SU-DHL-6 (cell line): ENCODE results near the gene ANAPC10.
"Not testable (repeated sequence)": the region's sequence is repeated elsewhere in the genome, so short reads cannot be mapped to it uniquely, and the experiment has no call there.

Source experiments
- H2AFZ ChIP-seq: fragments of 200-600 bp; sonication (generic); 2 replicates; pipeline ENCODE4 v1.6.1; 2014; ENCODE audit warnings: low read depth, mild to moderate bottlenecking, moderate library complexity, mixed read lengths, antibody characterized with exemption, low read length; ENCODE audit not compliant: severe bottlenecking
- H3F3A ChIP-seq: fragments of 200-600 bp; shearing (Covaris generic); 2 replicates; pipeline ENCODE4 v1.6.0; 2016; ENCODE audit warnings: antibody characterized with exemption, mild to moderate bottlenecking; ENCODE audit not compliant: insufficient read depth
- H3K27ac ChIP-seq: fragments of 200-600 bp; sonication (generic); 2 replicates; pipeline ENCODE4 v1.5.1; 2016; ENCODE audit warnings: low read depth, mild to moderate bottlenecking, low read length, moderate library complexity, mixed read lengths
- H3K27me3 ChIP-seq: fragments of 200-600 bp; sonication (generic), shearing (Covaris generic); 2 replicates; pipeline ENCODE4 v1.6.0; 2014; ENCODE audit warnings: mild to moderate bottlenecking, low read length
- H3K36me3 ChIP-seq: fragments of 200-600 bp; sonication (generic); 2 replicates; pipeline ENCODE4 v1.6.1; 2014; ENCODE audit warnings: mild to moderate bottlenecking, low read length, mixed read lengths
- H3K4me2 ChIP-seq: fragments of 300-600, 200-600 bp; shearing (Covaris generic), sonication (generic); 2 replicates; pipeline ENCODE4 v1.6.0; 2014; ENCODE audit warnings: low read length, low read depth, mild to moderate bottlenecking; ENCODE audit not compliant: poor library complexity, severe bottlenecking
- H3K4me3 ChIP-seq: fragments of 200-600 bp; sonication (generic); 2 replicates; pipeline ENCODE4 v1.5.1; 2014; ENCODE audit warnings: antibody characterized with exemption, low read length, mild to moderate bottlenecking, mixed read lengths; ENCODE audit not compliant: insufficient read depth, poor library complexity, severe bottlenecking
- H3K79me2 ChIP-seq: fragments of 200-600 bp; sonication (generic); 2 replicates; pipeline ENCODE4 v1.6.1; 2014; ENCODE audit warnings: mild to moderate bottlenecking, low read length, moderate library complexity; ENCODE audit not compliant: insufficient read depth
- H3K9ac ChIP-seq: fragments of 200-600 bp; sonication (generic); 2 replicates; pipeline ENCODE4 v1.7.0; 2014; ENCODE audit warnings: mild to moderate bottlenecking, low read length
- H3K9me2 ChIP-seq: fragments of 200-600 bp; sonication (generic); replicated peaks from 2 replicates; pipeline ENCODE4 v1.6.1; 2014; ENCODE audit warnings: low read length; ENCODE audit not compliant: insufficient read depth
- H3K9me3 ChIP-seq: fragments of 200-600 bp; sonication (generic); 2 replicates; pipeline ENCODE4 v1.6.1; 2014; ENCODE audit warnings: low read length, mixed read lengths; ENCODE audit not compliant: insufficient read depth
- H4K20me1 ChIP-seq: fragments of 200-600 bp; sonication (generic); 2 replicates; pipeline ENCODE4 v1.6.1; 2014; ENCODE audit warnings: low read depth, mild to moderate bottlenecking, antibody characterized with exemption, low read length, moderate library complexity, mixed read lengths
- EZH2phosphoT487 ChIP-seq: fragments of 200-600 bp; sonication (generic), shearing (Covaris generic); conservative IDR thresholded peaks from 2 replicates; pipeline ENCODE4 v1.6.1; 2018; ENCODE audit warnings: mild to moderate bottlenecking, antibody characterized with exemption, low read length, moderate library complexity, mixed read lengths
- TF ChIP-seq, protein P1 (sequence below): fragments of 200-600 bp; sonication (generic); IDR thresholded peaks from one replicate; pipeline ENCODE4 v1.5.1; 2017; ENCODE audit warnings: antibody characterized with exemption, mild to moderate bottlenecking, low read length, moderate library complexity; ENCODE audit not compliant: insufficient read depth, poor library complexity, severe bottlenecking

The ANAPC10 gene

DNA sequence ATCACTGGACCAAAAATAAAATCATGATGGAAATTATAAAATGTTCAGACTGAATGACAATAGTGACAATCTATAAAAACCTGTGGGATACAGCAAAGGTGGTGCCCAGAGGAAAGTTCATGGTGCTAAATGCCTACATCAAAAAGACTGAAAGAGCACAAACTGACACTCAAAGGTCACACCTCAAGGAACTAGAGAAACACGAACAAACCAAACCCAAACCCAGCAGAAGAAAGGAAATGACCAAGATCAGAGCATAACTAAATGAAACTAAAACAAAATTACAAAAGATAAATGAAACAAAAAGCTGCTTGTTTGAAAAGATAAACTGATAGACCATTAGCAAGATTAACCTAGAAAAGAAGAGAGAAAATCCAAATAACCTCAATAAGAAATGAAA lies 78.7 kb downstream of the ANAPC10 start:
- TF ChIP-seq, protein P1, sequence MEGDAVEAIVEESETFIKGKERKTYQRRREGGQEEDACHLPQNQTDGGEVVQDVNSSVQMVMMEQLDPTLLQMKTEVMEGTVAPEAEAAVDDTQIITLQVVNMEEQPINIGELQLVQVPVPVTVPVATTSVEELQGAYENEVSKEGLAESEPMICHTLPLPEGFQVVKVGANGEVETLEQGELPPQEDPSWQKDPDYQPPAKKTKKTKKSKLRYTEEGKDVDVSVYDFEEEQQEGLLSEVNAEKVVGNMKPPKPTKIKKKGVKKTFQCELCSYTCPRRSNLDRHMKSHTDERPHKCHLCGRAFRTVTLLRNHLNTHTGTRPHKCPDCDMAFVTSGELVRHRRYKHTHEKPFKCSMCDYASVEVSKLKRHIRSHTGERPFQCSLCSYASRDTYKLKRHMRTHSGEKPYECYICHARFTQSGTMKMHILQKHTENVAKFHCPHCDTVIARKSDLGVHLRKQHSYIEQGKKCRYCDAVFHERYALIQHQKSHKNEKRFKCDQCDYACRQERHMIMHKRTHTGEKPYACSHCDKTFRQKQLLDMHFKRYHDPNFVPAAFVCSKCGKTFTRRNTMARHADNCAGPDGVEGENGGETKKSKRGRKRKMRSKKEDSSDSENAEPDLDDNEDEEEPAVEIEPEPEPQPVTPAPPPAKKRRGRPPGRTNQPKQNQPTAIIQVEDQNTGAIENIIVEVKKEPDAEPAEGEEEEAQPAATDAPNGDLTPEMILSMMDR, result no peak
- no peak for TF ChIP-seq EZH2phosphoT487
- Histone ChIP-seq H3K36me3 (no peaks in the 10 kb centered on the region), H3K27me3 (no peaks in the 10 kb centered on the region), H3F3A (no peaks in the 10 kb centered on the region), H3K9ac (no peak overlapping the region), H3K79me2 (peaks cover 6% of the 10 kb centered on the region; the same call in 1 of the 2 replicates), H3K27ac (no peak overlapping the region), H3K4me2 (no peak overlapping the region), H3K9me3 (no peaks in the 10 kb centered on the region), H3K9me2 (no peaks in the 10 kb centered on the region), H2AFZ (no peak overlapping the region), H4K20me1 (no peaks in the 10 kb centered on the region), H3K4me3 (no peak overlapping the region)

DNA sequence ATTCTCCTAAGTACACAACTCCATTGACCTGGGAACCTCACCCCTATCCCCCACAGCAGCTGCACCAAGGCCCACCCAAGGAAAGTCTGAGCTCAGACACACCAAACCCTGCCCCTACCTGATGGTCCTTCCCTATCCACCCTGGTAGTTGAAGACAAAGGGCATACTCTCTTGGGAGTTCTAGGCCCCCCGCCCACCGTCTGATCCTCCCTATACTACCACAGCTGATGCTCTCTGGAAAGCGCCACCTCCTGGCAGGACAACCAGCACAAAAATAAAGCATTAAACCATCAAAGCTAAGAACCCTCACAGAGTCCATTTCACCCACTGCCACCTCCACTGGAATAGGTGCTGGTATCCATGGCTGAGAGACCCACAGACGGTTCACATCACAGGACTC lies 83.6 kb downstream of the ANAPC10 start:
- Histone ChIP-seq H3K79me2 (peaks cover 6% of the 10 kb centered on the region; the same call in 1 of the 2 replicates), H3K9me3 (no peaks in the 10 kb centered on the region), H3K27ac (no peak overlapping the region)

DNA sequence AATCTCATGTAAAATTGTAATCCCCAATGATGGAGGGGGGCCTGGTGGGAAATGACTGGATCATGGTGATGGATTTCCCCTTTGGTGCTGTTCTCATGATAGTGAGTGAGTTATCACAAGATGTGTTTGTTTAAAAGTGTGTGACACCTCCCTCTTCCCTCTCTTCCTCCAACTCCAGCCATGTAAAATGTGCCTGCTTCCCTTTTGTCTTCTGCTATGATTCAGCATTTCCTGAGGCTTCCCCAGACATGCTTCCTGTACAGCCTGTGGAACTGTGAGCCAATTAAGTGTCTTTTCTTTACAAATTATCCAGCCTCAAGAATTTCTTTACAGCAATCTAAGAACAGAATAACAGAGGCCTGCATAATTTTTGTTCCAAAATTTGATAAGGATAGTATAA lies 85.2 kb downstream of the ANAPC10 start:
- Histone ChIP-seq H3K79me2 (no peaks in the 10 kb centered on the region), H3K9me3 (no peaks in the 10 kb centered on the region), H3F3A (no peaks in the 10 kb centered on the region), H3K36me3 (no peaks in the 10 kb centered on the region), H4K20me1 (no peaks in the 10 kb centered on the region), H2AFZ (no peak overlapping the region), H3K27me3 (no peaks in the 10 kb centered on the region), H3K27ac (no peak overlapping the region), H3K4me3 (no peak overlapping the region), H3K9ac (no peak overlapping the region), H3K4me2 (no peak overlapping the region), H3K9me2 (no peaks in the 10 kb centered on the region)
- TF ChIP-seq, protein P1, result no peak
- TF ChIP-seq EZH2phosphoT487, result no peak

More for the DNA sequence above, 83.6 kb downstream of the ANAPC10 start:
- Histone ChIP-seq H4K20me1 (no peaks in the 10 kb centered on the region), H3K9me2 (no peaks in the 10 kb centered on the region), H3K36me3 (no peaks in the 10 kb centered on the region), H3K4me3 (no peak overlapping the region), H2AFZ (no peak overlapping the region), H3F3A (no peaks in the 10 kb centered on the region), H3K4me2 (no peak overlapping the region), H3K27me3 (no peaks in the 10 kb centered on the region), H3K9ac (no peak overlapping the region)
- TF ChIP-seq, protein P1, result no peak
- TF ChIP-seq EZH2phosphoT487, result no peak

DNA sequence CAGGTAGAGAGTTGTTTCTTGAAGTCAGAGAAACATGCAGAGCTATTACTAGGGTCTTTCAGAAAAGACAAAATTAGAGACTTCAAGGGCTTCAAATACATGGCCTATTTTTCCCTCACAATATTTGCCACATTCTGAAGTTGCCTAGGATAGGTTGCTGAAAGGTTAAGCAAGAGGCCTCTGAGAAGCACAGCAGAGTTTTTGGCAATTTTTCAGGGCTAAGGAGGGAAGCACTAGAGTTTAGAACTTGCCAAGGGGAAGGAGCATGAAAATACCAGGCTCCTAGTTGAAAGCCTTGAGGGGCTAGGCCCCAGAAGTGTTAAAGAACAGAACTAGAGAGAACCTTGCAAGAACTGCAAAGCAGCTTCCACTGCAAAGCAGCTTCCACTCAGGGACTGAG lies 86.4 kb downstream of the ANAPC10 start:
- Histone ChIP-seq H3K79me2 (no peaks in the 10 kb centered on the region), H3K36me3 (no peaks in the 10 kb centered on the region), H3K27ac (no peak overlapping the region), H3K4me3 (no peak overlapping the region), H3K9me3 (no peaks in the 10 kb centered on the region), H3K27me3 (no peaks in the 10 kb centered on the region), H3K4me2 (no peak overlapping the region), H3K9me2 (no peaks in the 10 kb centered on the region), H2AFZ (no peak overlapping the region), H3K9ac (no peak overlapping the region), H3F3A (no peaks in the 10 kb centered on the region), H4K20me1 (no peaks in the 10 kb centered on the region)
- TF ChIP-seq EZH2phosphoT487, result no peak
- TF ChIP-seq, protein P1, result no peak

DNA sequence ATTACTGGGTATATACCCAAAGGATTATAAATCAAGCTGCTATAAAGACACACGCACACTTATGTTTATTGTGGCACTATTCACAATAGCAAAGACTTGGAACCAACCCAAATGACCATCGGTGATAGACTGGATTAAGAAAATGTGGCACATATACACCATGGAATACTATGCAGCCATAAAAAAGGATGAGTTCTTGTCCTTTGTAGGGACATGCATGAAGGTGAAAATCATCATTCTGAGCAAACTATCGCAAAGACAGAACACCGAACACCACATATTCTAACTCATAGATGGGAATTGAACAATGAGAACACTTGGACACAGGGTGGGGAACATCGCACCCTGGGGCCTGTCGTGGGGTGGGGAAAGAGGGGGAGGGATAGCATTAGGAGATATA lies 87.7 kb downstream of the ANAPC10 start:
- H3K9ac ChIP-seq, H3K9me3 ChIP-seq, H3K36me3 ChIP-seq, H2AFZ ChIP-seq, H3K4me2 ChIP-seq, H3K9me2 ChIP-seq, H3K27me3 ChIP-seq, H3F3A ChIP-seq, H4K20me1 ChIP-seq, H3K4me3 ChIP-seq, H3K27ac ChIP-seq, H3K79me2 ChIP-seq: not testable (repeated sequence)
